ENCODE measurements around the gene MACROH2A1.

MACROH2A1 gene

GRCh38 chr5:135396459-135397055 lies 2.5 kb downstream of the MACROH2A1 start:
- no peak for DNase-seq

DNA sequence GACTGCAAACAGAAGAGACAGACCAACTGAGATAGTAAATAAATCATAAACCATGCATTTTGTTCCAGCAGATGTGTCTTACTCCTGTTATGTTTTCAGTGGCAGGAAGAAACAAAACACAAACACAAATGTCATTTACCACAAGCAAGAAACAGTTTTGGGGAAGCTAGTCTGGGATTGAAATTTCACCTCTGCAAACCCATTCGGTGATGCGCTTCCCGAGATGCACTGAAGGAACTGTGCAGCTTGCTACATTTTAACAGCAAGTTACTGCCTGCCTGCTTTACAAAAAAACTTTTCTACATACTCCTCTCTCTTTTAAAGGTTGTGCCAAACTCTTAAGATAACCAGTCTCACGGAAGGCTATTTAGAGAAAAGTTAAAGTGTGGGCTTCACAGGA lies 3.2 kb downstream of the MACROH2A1 start:
- no peak for DNase-seq

- DNase-seq = no peak
Measured at GRCh38 chr5:135395451-135395850, 3.6 kb downstream of the MACROH2A1 start.

DNA sequence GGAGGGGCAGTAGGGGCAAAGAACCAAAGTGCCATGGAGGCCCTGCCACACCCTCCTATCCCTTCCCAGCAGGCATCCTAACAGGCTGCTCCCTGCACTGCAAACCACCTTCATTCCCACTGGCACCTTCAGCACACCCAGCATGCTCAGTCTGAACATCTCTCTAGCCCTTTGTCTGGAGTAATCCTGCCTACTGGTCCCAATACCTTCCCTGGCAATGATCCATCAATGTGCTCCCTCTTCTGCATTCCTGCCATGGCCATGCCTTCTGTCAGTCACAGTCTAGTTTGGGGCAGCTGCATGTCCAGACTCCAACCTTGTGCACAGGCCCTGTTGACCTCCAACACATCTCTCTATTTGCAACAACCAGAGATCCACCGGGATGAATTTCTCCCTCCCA lies 4.9 kb downstream of the MACROH2A1 start:
- no peak for DNase-seq

GRCh38 chr5:135393691-135394090 lies 5.3 kb downstream of the MACROH2A1 start:
- DNase-seq = no peak

GRCh38 chr5:135393229-135393628 lies 5.8 kb downstream of the MACROH2A1 start:
- no peak for DNase-seq

- no peak for DNase-seq
Measured at GRCh38 chr5:135392256-135392655, 6.8 kb downstream of the MACROH2A1 start.

DNA sequence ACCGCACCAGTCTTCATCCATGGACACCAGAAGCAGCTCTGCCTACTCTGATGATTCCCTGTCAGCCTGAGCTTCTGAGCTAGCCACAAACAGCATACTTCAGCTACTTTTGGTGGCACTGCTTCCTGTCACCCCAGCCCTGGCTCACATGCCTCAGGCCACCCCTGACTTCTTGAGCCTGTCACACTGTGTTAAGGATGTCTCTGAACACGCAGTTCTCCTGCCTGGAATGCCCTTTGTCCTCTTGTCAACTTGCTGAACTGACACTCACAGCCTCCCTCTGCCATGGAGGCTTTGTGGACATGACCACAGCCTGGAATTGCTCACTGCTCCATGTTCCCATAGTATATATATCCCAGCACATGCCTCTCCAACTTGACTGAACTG lies 7.2 kb downstream of the MACROH2A1 start:
- DNase-seq = no peak

DNA sequence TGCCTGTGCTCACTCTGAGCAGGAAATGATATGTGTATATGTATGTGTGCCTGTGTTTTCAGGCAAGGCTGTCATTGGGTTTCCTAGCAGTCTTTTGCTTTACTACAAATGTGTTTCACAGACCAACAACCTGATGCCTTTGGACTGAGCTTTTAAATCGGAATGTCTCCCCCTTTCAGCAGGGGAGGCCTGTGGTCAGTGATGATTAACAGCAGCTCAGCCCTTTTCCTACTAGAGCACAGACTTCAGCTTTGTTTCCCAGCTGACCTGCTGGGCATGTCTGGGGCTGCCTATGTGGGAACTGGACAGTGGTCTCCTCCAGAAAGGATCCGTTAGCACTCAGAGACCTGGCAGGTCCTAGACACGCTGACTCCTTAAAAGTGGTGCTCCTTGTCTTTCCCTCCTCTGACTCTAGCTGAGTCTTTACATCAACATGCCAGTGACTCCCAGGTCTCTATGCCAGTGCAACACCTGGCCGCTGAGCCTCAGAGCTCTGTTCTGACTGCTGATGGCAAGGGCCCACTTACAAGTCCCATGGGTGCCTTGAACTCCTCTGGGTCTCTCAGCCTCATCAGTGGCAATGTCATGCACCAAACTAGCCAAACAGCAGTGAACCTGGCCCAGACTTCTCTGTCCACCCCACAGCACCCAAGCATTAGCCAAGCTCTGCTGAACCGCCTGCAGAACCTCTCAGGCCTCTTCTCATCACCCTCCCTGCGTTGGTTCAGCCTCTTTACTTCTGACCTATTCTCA lies 7.7 kb downstream of the MACROH2A1 start:
- no peak for DNase-seq

DNA sequence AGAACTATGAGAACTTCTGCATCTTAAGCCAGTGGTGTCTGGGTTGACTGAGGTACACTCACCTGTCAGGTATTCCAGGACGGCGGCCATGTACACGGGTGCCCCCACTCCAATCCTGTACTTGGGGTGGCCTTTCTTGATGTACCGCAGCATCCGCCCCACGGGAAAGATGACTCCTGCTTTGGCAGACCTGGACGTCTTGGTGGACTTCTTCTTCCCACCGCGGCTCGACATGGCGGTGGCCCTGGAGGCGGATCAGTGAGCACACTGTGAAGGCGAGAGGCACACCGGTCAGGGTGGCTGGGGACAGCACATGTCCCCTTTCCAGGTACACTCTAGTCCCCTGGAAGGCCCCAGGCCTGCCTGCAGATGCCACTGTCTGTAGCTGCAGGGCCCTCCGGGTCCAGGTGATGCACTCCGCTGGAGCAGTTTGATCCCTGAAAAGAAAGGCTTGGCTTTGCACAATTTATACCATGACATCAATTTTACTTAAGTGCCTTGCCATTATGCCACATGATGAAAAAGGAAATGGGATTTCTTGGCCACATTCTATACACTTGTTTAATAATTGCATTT lies 10.1 kb downstream of the MACROH2A1 start:
- no peak for DNase-seq

DNA sequence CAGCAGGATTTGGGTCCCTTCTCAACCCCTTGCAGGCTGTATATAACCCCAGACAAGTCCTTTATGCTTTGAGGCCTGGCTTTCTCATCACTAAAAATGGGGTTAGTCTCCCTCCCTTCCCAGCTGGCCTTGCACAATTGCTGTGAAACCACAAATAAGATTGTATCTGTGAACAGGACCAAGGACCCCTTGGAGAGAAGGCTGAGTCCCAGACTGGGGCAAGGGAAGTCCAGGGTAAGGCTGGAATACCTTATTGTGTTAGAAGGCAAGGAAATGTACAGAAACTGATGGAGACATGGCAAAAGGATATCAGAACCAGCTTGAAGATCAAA lies 11.4 kb downstream of the MACROH2A1 start:
- no peak for DNase-seq

- DNase-seq = no peak
Measured at GRCh38 chr5:135386886-135387628, 12.0 kb downstream of the MACROH2A1 start.

DNA sequence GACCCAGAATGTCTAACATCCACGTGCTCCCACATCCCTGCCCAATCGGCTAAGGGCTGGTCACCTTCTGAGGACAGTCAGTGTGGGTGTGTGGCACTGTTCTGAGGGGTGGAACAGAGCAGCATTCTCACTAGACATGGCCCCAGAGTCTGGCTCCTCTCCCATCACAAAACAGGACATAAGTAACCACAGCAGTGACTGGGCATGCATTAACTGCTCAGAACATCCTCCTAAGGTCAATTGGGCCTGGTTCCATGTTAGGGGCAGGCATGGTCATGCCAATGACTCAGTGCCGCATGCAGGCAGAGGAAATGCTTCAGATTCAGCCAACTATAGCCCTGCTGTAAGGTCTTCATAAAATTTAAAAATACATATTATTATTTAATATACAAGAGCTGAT lies 12.9 kb downstream of the MACROH2A1 start:
- no peak for DNase-seq

- DNase-seq = no peak
Measured at GRCh38 chr5:135385576-135385975, 13.5 kb downstream of the MACROH2A1 start.

- DNase-seq = no peak
Measured at GRCh38 chr5:135384898-135385297, 14.1 kb downstream of the MACROH2A1 start.

DNA sequence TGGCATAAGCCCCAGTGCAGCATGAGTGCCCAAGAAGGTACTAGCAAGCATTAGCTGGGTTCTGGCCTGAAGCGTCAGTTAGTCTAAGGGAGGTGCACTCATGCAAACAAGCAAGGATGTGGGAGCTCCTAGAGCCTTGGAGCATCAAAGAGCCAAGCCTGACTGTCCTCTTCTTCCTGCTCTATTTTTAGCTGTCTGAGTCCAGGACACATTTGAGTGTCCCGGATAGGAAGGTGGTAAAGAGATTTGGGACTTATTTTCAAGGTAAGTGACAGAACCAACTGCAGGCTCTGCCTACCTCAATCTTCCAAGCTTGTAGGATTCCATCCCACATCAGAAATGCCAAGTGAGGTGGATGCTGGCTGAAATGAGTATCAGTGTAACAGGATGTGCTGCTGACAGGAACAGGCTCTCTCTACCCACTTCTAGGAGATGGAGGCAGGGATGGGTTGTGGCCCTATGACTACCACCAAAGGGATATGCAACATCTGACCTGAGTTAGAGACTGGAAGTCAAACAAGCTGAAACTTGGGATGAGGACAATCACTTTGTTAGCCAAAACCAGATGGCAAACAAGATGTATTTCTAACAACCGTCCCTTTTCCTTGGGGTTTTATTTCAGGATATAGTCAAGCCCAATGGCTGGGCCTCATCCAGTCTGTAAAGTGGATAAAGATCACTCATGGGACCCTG lies 15.1 kb downstream of the MACROH2A1 start:
- DNase-seq = no peak

DNA sequence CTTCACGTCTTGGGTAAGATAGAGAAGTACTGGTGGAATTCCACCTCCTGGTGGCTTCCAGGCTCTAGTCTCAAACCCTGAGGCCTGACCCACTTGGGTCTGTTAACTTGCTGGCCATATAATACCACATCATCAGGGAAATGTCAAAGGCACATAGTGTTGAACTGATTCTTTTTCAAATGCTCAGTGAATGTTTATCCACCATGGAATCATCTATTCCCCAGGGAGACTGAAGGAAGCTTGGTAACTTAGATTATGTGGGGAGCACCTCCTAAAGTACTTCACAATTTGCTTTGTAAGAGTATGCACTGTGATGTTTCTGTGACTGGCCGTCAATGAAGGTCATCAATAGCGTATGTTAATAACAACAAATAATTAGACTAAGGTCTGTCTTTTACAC lies 16.1 kb downstream of the MACROH2A1 start:
- no peak for DNase-seq

DNA sequence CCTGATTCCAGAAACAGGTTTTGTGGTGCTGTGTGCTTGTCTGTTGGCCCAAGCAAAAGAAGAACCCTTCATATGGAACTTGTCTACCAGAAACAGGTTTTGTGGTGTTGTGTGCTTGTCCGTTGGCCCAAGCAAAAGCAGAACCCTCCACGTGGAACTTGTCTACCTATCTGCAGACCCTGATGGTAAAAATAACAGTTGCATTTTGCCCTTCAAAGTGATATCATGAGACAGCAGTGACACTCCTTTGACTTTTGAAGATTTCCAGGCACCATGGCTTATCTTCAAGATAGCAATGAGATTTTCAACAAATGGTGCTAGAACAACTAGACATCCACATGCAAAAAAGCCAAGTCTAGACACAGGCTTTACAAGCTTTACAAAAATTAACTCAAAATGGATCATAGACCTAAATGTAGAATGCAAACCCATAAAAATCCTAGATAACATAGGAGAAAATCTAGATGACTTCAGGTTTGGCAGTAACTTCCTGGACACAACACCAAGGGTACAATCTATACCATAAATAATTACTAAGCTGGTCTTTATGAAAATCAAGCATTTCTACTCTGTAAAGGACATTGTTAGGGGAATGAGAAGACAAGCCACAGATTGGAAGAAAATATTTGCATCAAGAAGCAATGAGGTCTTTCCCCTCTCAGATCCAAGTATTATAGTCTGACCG lies 16.8 kb downstream of the MACROH2A1 start:
- DNase-seq = no peak

GRCh38 chr5:135379046-135379654 lies 19.9 kb downstream of the MACROH2A1 start:
- DNase-seq = no peak

- no peak for DNase-seq
Measured at GRCh38 chr5:135377751-135378680, 21.0 kb downstream of the MACROH2A1 start.

Data from stimulated activated CD4-positive, alpha-beta T cell treated with anti-CD3 and anti-CD28 coated beads, Interleukin-2, amount 100 ng/mL, for 24 hours (primary cell).